HepG2 (cell line): Measurements from ENCODE around the gene HOXA7. TPM values are rescaled to one million over a fixed set of nuclear protein-coding genes. Genes with fewer than 3 reads are reported as not detected.
A peak's percentile ranks its signal among the peaks of the same experiment; 100 is the strongest.

ENCODE experiments used
- ATAC-seq: fragments of 200-7000 bp; cut with Tn5 transposase; 3 replicates; pipeline ENCODE4 v1.9.1; 2020; ENCODE audit warnings: mild to moderate bottlenecking, moderate library complexity
- BruUV-seq: library from RNA; stranded (reverse); fragments of 400-500 nt; replicated peaks from 2 replicates; lab custom pipeline; 2021; lab: Mats Ljungman, UMichigan
- CTCF ChIA-PET: fragments of 300-600 bp; formaldehyde crosslinking; extraction: SDS; loops from one replicate; lab custom pipeline; 2021; ENCODE audit warnings: low total read pairs, inconsistent platforms, low intra/inter-chr PET ratio; lab: Yijun Ruan, JAX
- POLR2A ChIA-PET: fragments of 350-600 bp; sonication (Branson Sonifier 250); formaldehyde crosslinking; loops from one replicate; lab custom pipeline; 2020; ENCODE audit warnings: antibody characterized with exemption, inconsistent platforms; lab: Yijun Ruan, JAX
- DNase-seq: peaks from one replicate; pipeline ENCODE4 v3.0.0-alpha.2; 2015; ENCODE audit warnings: low spot score
- FAIRE-seq: peaks from 3 replicates; lab custom pipeline; 2011; peaks lifted over from hg19 to GRCh38; lab: Jason Lieb, UNC
- H2AFZ ChIP-seq: one replicate; pipeline ENCODE4 v1.6.1; 2011; ENCODE audit warnings: low read length, inconsistent platforms
- H3K27ac ChIP-seq: fragments of 300-600 bp; 3 replicates; pipeline ENCODE4 v1.8.0; 2011; ENCODE audit warnings: mixed run types, mild to moderate bottlenecking, mixed read lengths, low read length, inconsistent platforms; ENCODE audit not compliant: insufficient read depth; ENCODE audit errors: extremely low read length
- H3K27me3 ChIP-seq, 2 experiments: fragments of 200-600 bp in 1 of 2; 2 replicates in 1 of 2; 3 replicates in 1 of 2; pipeline versions ENCODE4 v1.6.0 to v1.8.0; 2011; ENCODE audit warnings: low read length in 2 of 2, mild to moderate bottlenecking in 2 of 2, moderate library complexity in 2 of 2, inconsistent platforms in 1 of 2; ENCODE audit not compliant: insufficient read depth in 2 of 2, control insufficient read depth in 1 of 2
- H3K36me3 ChIP-seq, 2 experiments: fragments of 200-600 bp in 1 of 2; replicated peaks in 1 of 2; 2 replicates in 1 of 2; 3 replicates in 1 of 2; pipeline versions ENCODE4 v1.5.1 to v1.8.0; 2011; ENCODE audit warnings: low read length in 2 of 2, inconsistent platforms in 1 of 2; ENCODE audit not compliant: insufficient read depth in 2 of 2, control insufficient read depth in 1 of 2
- H3K4me1 ChIP-seq: 2 replicates; pipeline ENCODE4 v1.5.1; 2012; ENCODE audit warnings: low read length, inconsistent platforms; ENCODE audit not compliant: insufficient read depth
- H3K4me2 ChIP-seq: 2 replicates; pipeline ENCODE4 v1.6.0; 2011; ENCODE audit warnings: low read depth, low read length, inconsistent platforms
- H3K4me3 ChIP-seq, 3 experiments: fragments of 200-600 bp in 1 of 3; sonication (generic), shearing (Covaris generic) in 1 of 3; replicated peaks in 1 of 3; 2 replicates each; pipeline ENCODE4 v1.5.1; 2011 to 2016; ENCODE audit warnings: low read length in 3 of 3, inconsistent platforms in 2 of 3, low read depth in 2 of 3, mild to moderate bottlenecking in 2 of 3, control low read depth in 1 of 3, mixed read lengths in 1 of 3; ENCODE audit not compliant: insufficient read depth in 1 of 3
- H3K79me2 ChIP-seq: one replicate; pipeline ENCODE4 v1.6.1; 2011; ENCODE audit warnings: low read length, inconsistent platforms; ENCODE audit not compliant: insufficient read depth
- H3K9ac ChIP-seq: 2 replicates; pipeline ENCODE4 v1.6.0; 2011; ENCODE audit warnings: mild to moderate bottlenecking, low read depth, low read length, inconsistent platforms; ENCODE audit not compliant: insufficient read depth
- H3K9me3 ChIP-seq: 2 replicates; pipeline ENCODE4 v1.5.1; 2012; ENCODE audit warnings: mild to moderate bottlenecking, low read length
- H4K20me1 ChIP-seq: 2 replicates; pipeline ENCODE4 v1.6.0; 2011; ENCODE audit warnings: inconsistent platforms, mild to moderate bottlenecking, low read length, moderate library complexity; ENCODE audit not compliant: insufficient read depth
- ASH2L ChIP-seq: fragments of 300-600, 200-600 bp; sonication (generic); IDR thresholded peaks from 2 replicates; pipeline ENCODE4 v1.7.0; 2017; ENCODE audit warnings: low read depth, mild to moderate bottlenecking, moderate library complexity, mixed read lengths, low read length; ENCODE audit not compliant: insufficient read length
- HIVEP1 ChIP-seq: sonication (generic); formaldehyde crosslinking; IDR thresholded peaks from 2 replicates; pipeline ENCODE4 v1.4.0; 2020; ENCODE audit warnings: mild to moderate bottlenecking, missing genetic modification reagents
- NR2F2 ChIP-seq: IDR thresholded peaks from 2 replicates; pipeline ENCODE4 v1.6.1; 2012; ENCODE audit warnings: low read depth, inconsistent platforms, borderline replicate concordance
- SOX13 ChIP-seq, 3 experiments: fragments of 450-650 bp in 1 of 3; sonication (generic) in 1 of 3; formaldehyde crosslinking in 1 of 3; IDR thresholded peaks in 2 of 3; conservative IDR thresholded peaks in 1 of 3; 2 replicates each; pipeline versions ENCODE4 v1.5.0 to v1.6.1; 2016 to 2020; ENCODE audit warnings: antibody characterized with exemption in 1 of 3, mild to moderate bottlenecking in 1 of 3, missing compliant biosample characterization in 1 of 3, missing genetic modification reagents in 1 of 3, moderate library complexity in 1 of 3
- YY1 ChIP-seq: IDR thresholded peaks from 2 replicates; pipeline ENCODE4 v1.6.1; 2011; ENCODE audit warnings: low read length, low read depth, moderate library complexity, mild to moderate bottlenecking; ENCODE audit not compliant: insufficient read depth, insufficient replicate concordance
- ZNF362 ChIP-seq: sonication (generic); formaldehyde crosslinking; IDR thresholded peaks from 2 replicates; pipeline ENCODE4 v1.4.0; 2020; ENCODE audit warnings: missing genetic modification reagents, mild to moderate bottlenecking, borderline replicate concordance
- ZNF546 ChIP-seq: sonication (generic); formaldehyde crosslinking; conservative IDR thresholded peaks from 2 replicates; pipeline ENCODE4 v1.8.1; 2023; ENCODE audit warnings: mild to moderate bottlenecking, missing genetic modification reagents
- ZNF672 ChIP-seq: sonication (generic); formaldehyde crosslinking; IDR thresholded peaks from 2 replicates; pipeline ENCODE4 v1.8.1; 2022; ENCODE audit warnings: missing genetic modification reagents
- ZZZ3 ChIP-seq: sonication (generic); formaldehyde crosslinking; IDR thresholded peaks from 2 replicates; pipeline ENCODE4 v1.4.0; 2020; ENCODE audit warnings: missing genetic modification reagents, mild to moderate bottlenecking, borderline replicate concordance
- WGBS: methylation state at CpG from one replicate; pipeline ENCODE4 v1.1.6; 2017; ENCODE audit warnings: low lambda C conversion rate; 5-methylcytosine and 5-hydroxymethylcytosine counted together
- in situ Hi-C: cut with HindIII; loops from 2 replicates; pipeline ENCODE4 v1.10.0; 2017; ENCODE audit warnings: low pct_unique_long_range_greater_than_20kb; ENCODE audit not compliant: extremely low pct_ligation_motif_present
- intact Hi-C: fragments of 100-400 bp; cut with micrococcal nuclease; formaldehyde crosslinking; loops from one replicate; pipeline ENCODE4 v1.10.0; 2022; ENCODE audit not compliant: unreplicated experiment
- polyA plus RNA-seq, 8 experiments: library from polyadenylated mRNA; depleted of rRNA in 3 of 8; stranded (reverse) in 7 of 8; unstranded in 1 of 8; fragments of >200 nt; fragmentation: Illumina TruSeq in 4 of 8; extraction: Trizol in 4 of 8; gene quantifications; 2 replicates each; pipeline versions ENCODE4 v1.2.1 to v1.2.3, GENCODE V29; 2011 to 2016; ENCODE audit warnings: low read depth in 4 of 8, missing spikeins in 1 of 8, mixed read lengths in 1 of 8; ENCODE audit not compliant: insufficient read depth in 1 of 8
- total RNA-seq, 5 experiments: library from RNA; depleted of rRNA; stranded (reverse); fragments of >200 nt; fragmentation: Illumina TruSeq; extraction: Trizol; gene quantifications; 2 replicates each; pipeline ENCODE4 v1.2.3, GENCODE V29; 2016; ENCODE audit warnings: low read depth in 1 of 5
- TF ChIP-seq, protein P1 (sequence below): sonication (generic); formaldehyde crosslinking; IDR thresholded peaks from 2 replicates; pipeline ENCODE4 v1.4.0; 2020; ENCODE audit warnings: missing genetic modification reagents

HOXA7 gene
- total and polyA plus RNA-seq, 2 of the 13 experiments (the other 11 are each of a cell fraction or from before 2014, with no cell fraction given): 0.05 TPM; not detected in 1

DNA sequence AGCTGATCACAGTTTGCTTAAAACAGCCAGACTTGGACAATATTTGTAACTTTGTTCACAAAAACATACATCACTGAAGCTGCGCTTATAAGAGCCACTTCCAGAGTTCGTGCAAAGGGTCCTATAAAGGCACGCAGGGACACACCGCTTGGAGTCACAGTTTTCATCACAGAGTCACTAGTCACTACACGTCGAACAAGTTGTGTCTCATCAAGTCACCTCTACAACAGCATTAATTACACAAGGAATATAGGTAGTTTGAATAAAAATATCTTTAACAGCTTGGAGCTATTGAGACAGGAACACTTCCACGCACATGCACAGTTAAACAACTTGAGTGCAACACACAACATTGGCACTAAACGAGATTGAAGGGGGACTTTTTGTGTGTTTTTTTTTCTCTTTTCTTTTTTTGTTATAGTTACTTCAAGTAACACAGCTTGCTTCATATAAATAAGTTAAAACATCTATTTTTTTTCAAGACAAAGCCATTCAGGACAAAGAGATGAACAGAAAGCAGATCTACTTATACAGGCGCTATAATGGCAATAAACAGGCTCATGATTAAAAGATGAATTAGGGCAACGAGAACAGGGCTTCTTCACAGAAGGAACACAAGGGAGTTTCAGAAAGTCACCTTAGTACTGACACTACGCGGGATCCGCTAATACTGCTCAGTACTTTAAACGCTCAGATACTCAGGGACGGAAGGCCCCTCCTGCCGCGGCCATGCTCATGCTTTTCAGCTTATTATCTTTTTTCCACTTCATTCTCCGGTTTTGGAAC, 15.1 kb downstream of the HOXA7 start:
- intact Hi-C loops: loop anchor here (5.0 kb wide), 1 partner anchor 764 kb away; no protein-coding TSS in a partner anchor
- Histone ChIP-seq H3K4me1 (peaks cover 16% of the 10 kb centered on the region), H4K20me1 (no peaks in the 10 kb centered on the region), H3K4me2 (peak overlapping the region; percentile 70), H3K36me3 (no peaks in the 10 kb centered on the region; a peak in 2 of 5 replicates), H3K27me3 (no peaks in the 10 kb centered on the region), H3K4me3 (peak overlapping the region; percentile 70 to 79 (median 76); a peak in 5 of 6 replicates), H3K9ac (peak overlapping the region; percentile 67), H3K9me3 (no peaks in the 10 kb centered on the region), H3K79me2 (no peaks in the 10 kb centered on the region), H3K27ac (peak overlapping the region; percentile 60), H2AFZ (no peak overlapping the region)
- DNase-seq: no peak
- no TSS peak for BruUV-seq
- 84% methylated on average over 18 of the region's 18 CpGs for WGBS
- ATAC-seq: no peak; the same call in 2 of the 3 replicates
- FAIRE-seq: no peak
- in situ Hi-C loops: no loop called here
- POLR2A ChIA-PET: interaction anchor here (0.9 to 2.7 kb wide), 8 partner anchors 8 to 681 kb away, joined by 3 to 13 read pairs (median 7); partner anchors contain the start of genes HOXA4 and SKAP2
- no peak for TF ChIP-seq ZNF546 (CRISPR knock-in tag)
- peak; percentile 2 for TF ChIP-seq YY1
- CTCF ChIA-PET: no interaction called here

DNA sequence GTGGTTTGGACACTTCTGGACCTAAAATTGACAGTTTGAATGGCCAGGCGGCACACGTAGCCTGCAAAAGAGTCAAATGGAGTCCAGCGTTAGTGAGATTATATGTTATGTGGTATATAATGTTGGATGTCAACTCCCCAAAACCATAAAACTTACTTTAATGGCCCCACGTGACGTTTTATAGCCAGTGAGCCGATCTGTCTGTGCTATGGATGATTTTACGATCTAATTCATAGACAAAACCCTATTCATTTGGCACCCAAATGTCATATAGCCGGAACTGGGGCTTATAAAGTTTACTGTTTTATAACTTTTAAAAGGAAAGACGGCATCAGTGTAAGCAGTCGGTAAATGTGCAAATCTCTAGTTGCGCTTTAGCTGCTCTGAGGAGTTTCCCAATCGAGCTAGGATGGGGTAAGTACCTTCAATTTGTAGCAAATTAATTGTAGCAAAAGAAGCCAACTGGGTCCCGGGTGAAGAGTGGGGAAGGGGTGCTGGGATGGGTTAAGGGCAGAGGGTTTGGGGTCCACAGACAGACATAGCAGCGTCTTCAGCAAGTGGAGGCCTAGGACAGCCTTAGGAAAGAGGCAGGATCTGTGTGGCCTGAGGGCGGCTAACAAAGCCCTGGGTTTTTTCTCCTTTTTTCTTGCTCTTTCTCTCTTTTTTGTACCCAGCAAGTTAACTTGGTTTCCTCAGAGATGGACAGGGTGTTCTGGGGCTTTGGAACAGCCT, 16.2 kb downstream of the HOXA7 start:
- no peak for FAIRE-seq
- H3K4me1 ChIP-seq: peaks cover 27% of the 10 kb centered on the region
- in situ Hi-C loops (no loop called here), intact Hi-C loops (loop anchor here (5.0 kb wide), 1 partner anchor 763 kb away; no protein-coding TSS in a partner anchor)
- ATAC-seq: no peak
- WGBS: 96% methylated on average over 15 of the region's 15 CpGs
- CTCF ChIA-PET: no interaction called here
- POLR2A ChIA-PET: interaction anchor here (2.7 kb wide), 1 partner anchor 18 kb away, joined by 13 read pairs; no protein-coding TSS in a partner anchor
- no TSS peak for BruUV-seq
- H2AFZ ChIP-seq: no peak overlapping the region
- H3K4me2 ChIP-seq: no peak overlapping the region
- H3K9me3 ChIP-seq: no peaks in the 10 kb centered on the region
- no peak overlapping the region for H3K9ac ChIP-seq
- no peak overlapping the region for H3K4me3 ChIP-seq
- no peak for TF ChIP-seq ASH2L
- TF ChIP-seq ZNF362 (CRISPR knock-in tag): no peak
- no peak for TF ChIP-seq HIVEP1 (CRISPR knock-in tag)
- TF ChIP-seq NR2F2: no peak
- TF ChIP-seq SOX13 (IDR thresholded peaks at IDR 0.05): no peak
- TF ChIP-seq SOX13 (CRISPR knock-in tag; conservative IDR thresholded peaks at IDR 0.05 in 1 of 2, IDR thresholded peaks at IDR 0.05 in 1 of 2): no peak
- no peak for TF ChIP-seq ZZZ3 (CRISPR knock-in tag)
- TF ChIP-seq, protein P1, sequence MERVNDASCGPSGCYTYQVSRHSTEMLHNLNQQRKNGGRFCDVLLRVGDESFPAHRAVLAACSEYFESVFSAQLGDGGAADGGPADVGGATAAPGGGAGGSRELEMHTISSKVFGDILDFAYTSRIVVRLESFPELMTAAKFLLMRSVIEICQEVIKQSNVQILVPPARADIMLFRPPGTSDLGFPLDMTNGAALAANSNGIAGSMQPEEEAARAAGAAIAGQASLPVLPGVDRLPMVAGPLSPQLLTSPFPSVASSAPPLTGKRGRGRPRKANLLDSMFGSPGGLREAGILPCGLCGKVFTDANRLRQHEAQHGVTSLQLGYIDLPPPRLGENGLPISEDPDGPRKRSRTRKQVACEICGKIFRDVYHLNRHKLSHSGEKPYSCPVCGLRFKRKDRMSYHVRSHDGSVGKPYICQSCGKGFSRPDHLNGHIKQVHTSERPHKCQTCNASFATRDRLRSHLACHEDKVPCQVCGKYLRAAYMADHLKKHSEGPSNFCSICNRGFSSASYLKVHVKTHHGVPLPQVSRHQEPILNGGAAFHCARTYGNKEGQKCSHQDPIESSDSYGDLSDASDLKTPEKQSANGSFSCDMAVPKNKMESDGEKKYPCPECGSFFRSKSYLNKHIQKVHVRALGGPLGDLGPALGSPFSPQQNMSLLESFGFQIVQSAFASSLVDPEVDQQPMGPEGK (CRISPR knock-in tag): no peak
- no peak for TF ChIP-seq ZNF672 (CRISPR knock-in tag)
- H3K79me2 ChIP-seq: no peaks in the 10 kb centered on the region
- no peaks in the 10 kb centered on the region; a peak in 2 of 5 replicates for H3K36me3 ChIP-seq
- H3K27ac ChIP-seq: no peak overlapping the region
- H4K20me1 ChIP-seq: no peaks in the 10 kb centered on the region
- DNase-seq: no peak
- H3K27me3 ChIP-seq: no peaks in the 10 kb centered on the region
